A549 (cell line): ENCODE data around the gene WWC1. TPM values are rescaled to one million over a fixed set of nuclear protein-coding genes. Genes with fewer than 3 reads are reported as not detected.

ENCODE experiments used
- ATAC-seq, 2 experiments: fragments of 200-7000 bp in 1 of 2; fragments of >200 bp in 1 of 2; cut with Nextera tagmentation in 1 of 2; cut with Tn5 transposase in 1 of 2; 3 replicates each; pipeline versions ENCODE4 v1.8.0 to v1.9.1; 2018 to 2020; ENCODE audit warnings: mild to moderate bottlenecking in 1 of 2, moderate library complexity in 1 of 2
- CTCF ChIA-PET: fragments of 300-600 bp; sonication (Branson Sonifier 250); formaldehyde crosslinking; extraction: SDS; loops from one replicate; lab custom pipeline; 2021; ENCODE audit warnings: antibody characterized with exemption, inconsistent platforms; lab: Yijun Ruan, JAX
- POLR2A ChIA-PET: fragments of 350-600 bp; formaldehyde crosslinking; extraction: SDS; loops from one replicate; lab custom pipeline; 2021; ENCODE audit warnings: antibody characterized with exemption, inconsistent platforms; lab: Yijun Ruan, JAX
- DNase-seq, 2 experiments: peaks; one replicate each; pipeline versions ENCODE4 v3.0.0 to v3.0.0-alpha.2; 2011 to 2016; ENCODE audit warnings: low read depth in 1 of 2, low spot score in 1 of 2
- FAIRE-seq: peaks from 2 replicates; lab custom pipeline; 2011; peaks lifted over from hg19 to GRCh38; lab: Jason Lieb, UNC
- H3K27ac ChIP-seq, 2 experiments: fragments of >200 bp; sonication (Bioruptor Twin); formaldehyde crosslinking; 3 replicates each; pipeline ENCODE4 v1.5.1; 2016 to 2017
- H3K4me1 ChIP-seq: fragments of >200 bp; sonication (Bioruptor Twin); formaldehyde crosslinking; 3 replicates; pipeline ENCODE4 v1.6.1; 2016
- H3K4me2 ChIP-seq: fragments of >200 bp; sonication (Bioruptor Twin); formaldehyde crosslinking; 3 replicates; pipeline ENCODE4 v1.6.1; 2016
- H3K4me3 ChIP-seq: fragments of >200 bp; sonication (Bioruptor Twin); formaldehyde crosslinking; 3 replicates; pipeline ENCODE4 v1.5.1; 2016
- H3K9me3 ChIP-seq: fragments of >200 bp; sonication (Bioruptor Twin); formaldehyde crosslinking; 3 replicates; pipeline ENCODE4 v1.6.1; 2016
- ATOH8 ChIP-seq: fragments of 250-450 bp; sonication (Bioruptor Pico); IDR thresholded peaks from 2 replicates; pipeline ENCODE4 v1.5.0; 2020; ENCODE audit warnings: low read depth, mild to moderate bottlenecking, moderate library complexity
- CEBPB ChIP-seq, 2 experiments: fragments of >200 bp in 1 of 2; sonication (Bioruptor Twin) in 1 of 2; formaldehyde crosslinking in 1 of 2; IDR thresholded peaks; 2 replicates each; pipeline ENCODE4 v1.6.1; 2012 to 2016
- CHD2 ChIP-seq: fragments of 150-350 bp; IDR thresholded peaks from 2 replicates; pipeline ENCODE4 v1.6.1; 2014; ENCODE audit warnings: low read length; ENCODE audit not compliant: partially characterized antibody
- EP300 ChIP-seq, 2 experiments: fragments of >200 bp; sonication (Bioruptor Twin); formaldehyde crosslinking; IDR thresholded peaks; 2 replicates in 1 of 2; 3 replicates in 1 of 2; pipeline ENCODE4 v1.6.1; 2016 to 2017
- ESRRA ChIP-seq: fragments of 150-350 bp; IDR thresholded peaks from 2 replicates; pipeline ENCODE4 v1.6.1; 2014; ENCODE audit warnings: mild to moderate bottlenecking, low read length, borderline replicate concordance
- FOSL2 ChIP-seq, 2 experiments: fragments of 450-650 bp in 1 of 2; fragments of >200 bp in 1 of 2; sonication (Bioruptor Twin) in 1 of 2; formaldehyde crosslinking; IDR thresholded peaks; 2 replicates each; pipeline versions ENCODE4 v1.5.0 to v1.6.1; 2016 to 2020; ENCODE audit warnings: mild to moderate bottlenecking in 1 of 2, moderate library complexity in 1 of 2
- GATA3 ChIP-seq: IDR thresholded peaks from 2 replicates; pipeline ENCODE4 v1.6.1; 2012; ENCODE audit warnings: borderline replicate concordance
- HDAC2 ChIP-seq: fragments of 200-600 bp; sonication (generic); IDR thresholded peaks from 2 replicates; pipeline ENCODE4 v1.6.1; 2016
- HEYL ChIP-seq: fragments of 250-450 bp; sonication (Bioruptor Pico); IDR thresholded peaks from 2 replicates; pipeline ENCODE4 v1.8.0; 2021; ENCODE audit warnings: mild to moderate bottlenecking, moderate library complexity
- HOXB5 ChIP-seq: fragments of 250-450 bp; sonication (Bioruptor Pico); IDR thresholded peaks from 2 replicates; pipeline ENCODE4 v1.5.0; 2020; ENCODE audit warnings: mild to moderate bottlenecking, moderate library complexity
- JUN ChIP-seq, 2 experiments: fragments of >200 bp; sonication (Bioruptor Twin); formaldehyde crosslinking; IDR thresholded peaks; 2 replicates in 1 of 2; 3 replicates in 1 of 2; pipeline ENCODE4 v1.6.1; 2016 to 2017
- KDM1A ChIP-seq: fragments of 200-600 bp; sonication (generic); IDR thresholded peaks from 2 replicates; pipeline ENCODE4 v1.6.1; 2016; ENCODE audit warnings: low read depth, mild to moderate bottlenecking
- MAFK ChIP-seq: fragments of 450-650 bp; IDR thresholded peaks from 2 replicates; pipeline ENCODE4 v1.6.1; 2014; ENCODE audit not compliant: partially characterized antibody
- MAZ ChIP-seq: fragments of 150-350 bp; IDR thresholded peaks from 2 replicates; pipeline ENCODE4 v1.6.1; 2014; ENCODE audit warnings: antibody characterized with exemption, low read depth, low read length, borderline replicate concordance
- MYC ChIP-seq: IDR thresholded peaks from 2 replicates; pipeline ENCODE4 v1.6.1; 2012; ENCODE audit warnings: mild to moderate bottlenecking, inconsistent platforms, low read length, improper control_type of control experiment, borderline replicate concordance
- PHF8 ChIP-seq: fragments of 200-600 bp; sonication (generic); IDR thresholded peaks from 2 replicates; pipeline ENCODE4 v1.6.1; 2016; ENCODE audit warnings: low read depth, mild to moderate bottlenecking, antibody characterized with exemption, moderate library complexity, borderline replicate concordance
- RFX5 ChIP-seq: fragments of 450-650 bp; IDR thresholded peaks from 2 replicates; pipeline ENCODE4 v1.7.1; 2014; ENCODE audit warnings: antibody characterized with exemption, mild to moderate bottlenecking, moderate library complexity
- SMC3 ChIP-seq: fragments of >200 bp; sonication (Bioruptor Twin); formaldehyde crosslinking; IDR thresholded peaks from 3 replicates; pipeline ENCODE4 v1.6.1; 2018; ENCODE audit warnings: inconsistent platforms
- SREBF2 ChIP-seq: fragments of 450-650 bp; IDR thresholded peaks from 2 replicates; pipeline ENCODE4 v1.6.1; 2014; ENCODE audit warnings: mild to moderate bottlenecking, moderate library complexity
- TP53 ChIP-seq: fragments of 250-450 bp; sonication (Bioruptor Pico); IDR thresholded peaks from 2 replicates; pipeline ENCODE4 v1.5.0; 2021; ENCODE audit warnings: mild to moderate bottlenecking, moderate library complexity
- WGBS: methylation state at CpG from one replicate; pipeline ENCODE4 v1.1.6; 2017; ENCODE audit errors: missing lambda C conversion rate; 5-methylcytosine and 5-hydroxymethylcytosine counted together
- polyA plus RNA-seq, 4 experiments: library from polyadenylated mRNA; depleted of rRNA in 3 of 4; stranded (reverse); fragments of >200 nt; fragmentation: RNase III in 1 of 4; extraction: RNeasy Plus Mini Kit Qiagen cat#74134 plus additional on column Dnase treatment in 1 of 4; gene quantifications; 2 replicates in 3 of 4; 3 replicates in 1 of 4; pipeline ENCODE4 v1.2.3, GENCODE V29; 2011 to 2017
- TF ChIP-seq, protein P1 (sequence below): IDR thresholded peaks from 2 replicates; pipeline ENCODE4 v1.6.1; 2012
- TF ChIP-seq, protein P2 (sequence below): fragments of >200 bp; sonication (Bioruptor Twin); formaldehyde crosslinking; IDR thresholded peaks from 3 replicates; pipeline ENCODE4 v1.5.1; 2016
- TF ChIP-seq, protein P3 (sequence below): IDR thresholded peaks from 2 replicates; pipeline ENCODE4 v1.6.1; 2012

The WWC1 gene
- polyA plus RNA-seq, 2 of the 4 experiments (the other 2 are of a cell fraction), result 88.5 to 98.1 TPM

- no peak for FAIRE-seq
- Histone ChIP-seq H3K27ac (peak overlapping the region; percentile 92 to 98), H3K4me1 (peaks cover 91% of the 10 kb centered on the region), H3K9me3 (no peaks in the 10 kb centered on the region), H3K4me2 (peak overlapping the region; percentile 90), H3K4me3 (no peak overlapping the region)
- DNase-seq, result no peak
- TF ChIP-seq EP300 (IDR thresholded peaks at IDR 0.05), result no peak
- TF ChIP-seq ATOH8 (CRISPR knock-in tag), result 0 out of 2 replicates have a peak, but pooled peaks have one; percentile 10
- no peak for TF ChIP-seq MYC
- TF ChIP-seq, protein P1, sequence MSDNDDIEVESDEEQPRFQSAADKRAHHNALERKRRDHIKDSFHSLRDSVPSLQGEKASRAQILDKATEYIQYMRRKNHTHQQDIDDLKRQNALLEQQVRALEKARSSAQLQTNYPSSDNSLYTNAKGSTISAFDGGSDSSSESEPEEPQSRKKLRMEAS, result peak; percentile 26; the same call in 1 of the 2 replicates
- 56% methylated on average over 11 of the region's 11 CpGs for WGBS
- POLR2A ChIA-PET, result interaction anchor here (0.6 to 0.7 kb wide), 2 partner anchors 26 to 890 kb away, joined by 4 read pairs; no protein-coding TSS in a partner anchor
- no peak for ATAC-seq
- CTCF ChIA-PET, result interaction anchor here (3.8 to 22.9 kb wide), 3 partner anchors 11 to 43 kb away, joined by 19 to 256 read pairs (median 53); partner anchors contain the start of gene WWC1
These were observed 21.3 kb downstream of the WWC1 start for GRCh38 chr5:168312606-168313295.

- Histone ChIP-seq H3K27ac (peak overlapping the region; percentile 92 to 98), H3K9me3 (no peaks in the 10 kb centered on the region), H3K4me1 (peaks cover 90% of the 10 kb centered on the region), H3K4me2 (peak overlapping the region; percentile 90), H3K4me3 (no peak overlapping the region)
- DNase-seq (no peak), FAIRE-seq (no peak), ATAC-seq (no peak)
- CTCF ChIA-PET, result interaction anchor here (1.1 to 22.9 kb wide), 6 partner anchors 8 to 99 kb away, joined by 3 to 256 read pairs (median 13); partner anchors contain the start of gene WWC1
- POLR2A ChIA-PET, result no interaction called here
- 78% methylated on average over 7 of the region's 7 CpGs for WGBS
- TF ChIP-seq HOXB5 (CRISPR knock-in tag) (0 out of 2 replicates have a peak, but pooled peaks have one; percentile 54), SMC3 (no peak)
These were observed 22.3 kb downstream of the WWC1 start for GRCh38 chr5:168313596-168314204.

DNA sequence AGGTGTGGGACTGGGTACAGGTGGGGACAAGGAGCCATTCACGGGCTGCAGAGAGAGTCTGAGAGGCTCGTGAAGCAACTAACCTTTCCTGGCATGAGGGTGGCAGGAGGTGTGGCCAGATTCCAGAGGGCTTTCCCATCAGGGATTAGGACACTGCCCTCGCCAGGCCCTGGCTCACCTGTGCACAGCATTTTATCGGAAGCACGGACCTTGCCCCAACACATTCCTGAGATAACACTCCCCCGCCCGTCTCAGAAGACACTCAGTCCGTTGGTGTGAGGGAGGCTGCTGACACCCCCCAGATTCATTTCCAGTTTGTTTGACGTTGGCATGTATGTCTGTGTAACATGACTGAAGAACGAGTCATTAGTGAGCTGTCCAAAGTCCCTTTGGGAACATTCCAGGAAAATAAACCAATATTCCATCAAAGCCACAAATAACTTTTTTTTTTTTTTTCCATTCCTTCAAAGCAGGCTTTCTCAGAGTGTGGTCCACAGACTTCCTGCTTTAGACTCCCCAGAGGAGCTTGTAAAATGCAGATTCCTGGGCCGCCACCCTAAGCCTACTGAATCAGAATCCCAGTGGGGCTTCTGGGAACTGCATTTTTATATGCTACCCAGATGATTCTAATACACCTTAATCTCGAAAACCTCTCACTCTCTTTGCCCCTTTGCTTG lies 23.4 kb downstream of the WWC1 start:
- DNase-seq (peak; percentile 76 to 98), ATAC-seq (peak; percentile 77), FAIRE-seq (peak; percentile 95)
- ChIA-PET POLR2A (interaction anchor here (0.8 to 4.5 kb wide), 3 partner anchors 13 to 23 kb away, joined by 3 to 24 read pairs (median 4); partner anchors contain the start of gene WWC1), CTCF (interaction anchor here (0.6 to 22.9 kb wide), 12 partner anchors 9 to 309 kb away, joined by 3 to 256 read pairs (median 5); partner anchors contain the start of gene WWC1)
- H3K4me1 ChIP-seq, result peaks cover 89% of the 10 kb centered on the region
- H3K27ac ChIP-seq, result peak overlapping the region; percentile 92 to 98
- no peaks in the 10 kb centered on the region for H3K9me3 ChIP-seq
- peak overlapping the region; percentile 4; the same call in 1 of the 3 replicates for H3K4me3 ChIP-seq
- 3% methylated on average over 12 of the region's 12 CpGs for WGBS
- peak overlapping the region; percentile 90 for H3K4me2 ChIP-seq
- TF ChIP-seq CEBPB (IDR thresholded peaks at IDR 0.05), result peak; percentile 60 to 87; a peak in 3 of 4 replicates
- TF ChIP-seq GATA3, result peak; percentile 98
- TF ChIP-seq, protein P2, sequence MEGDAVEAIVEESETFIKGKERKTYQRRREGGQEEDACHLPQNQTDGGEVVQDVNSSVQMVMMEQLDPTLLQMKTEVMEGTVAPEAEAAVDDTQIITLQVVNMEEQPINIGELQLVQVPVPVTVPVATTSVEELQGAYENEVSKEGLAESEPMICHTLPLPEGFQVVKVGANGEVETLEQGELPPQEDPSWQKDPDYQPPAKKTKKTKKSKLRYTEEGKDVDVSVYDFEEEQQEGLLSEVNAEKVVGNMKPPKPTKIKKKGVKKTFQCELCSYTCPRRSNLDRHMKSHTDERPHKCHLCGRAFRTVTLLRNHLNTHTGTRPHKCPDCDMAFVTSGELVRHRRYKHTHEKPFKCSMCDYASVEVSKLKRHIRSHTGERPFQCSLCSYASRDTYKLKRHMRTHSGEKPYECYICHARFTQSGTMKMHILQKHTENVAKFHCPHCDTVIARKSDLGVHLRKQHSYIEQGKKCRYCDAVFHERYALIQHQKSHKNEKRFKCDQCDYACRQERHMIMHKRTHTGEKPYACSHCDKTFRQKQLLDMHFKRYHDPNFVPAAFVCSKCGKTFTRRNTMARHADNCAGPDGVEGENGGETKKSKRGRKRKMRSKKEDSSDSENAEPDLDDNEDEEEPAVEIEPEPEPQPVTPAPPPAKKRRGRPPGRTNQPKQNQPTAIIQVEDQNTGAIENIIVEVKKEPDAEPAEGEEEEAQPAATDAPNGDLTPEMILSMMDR, result peak; percentile 14; the same call in 1 of the 3 replicates
- no peak for TF ChIP-seq SREBF2
- TF ChIP-seq KDM1A, result 0 out of 2 replicates have a peak, but pooled peaks have one; percentile 16
- TF ChIP-seq MAZ, result no peak
- TF ChIP-seq ESRRA, result 0 out of 2 replicates have a peak, but pooled peaks have one; percentile 51
- TF ChIP-seq MAFK, result peak; percentile 9
- TF ChIP-seq SMC3, result peak; percentile 60
- TF ChIP-seq CHD2, result no peak
- TF ChIP-seq, protein P3, sequence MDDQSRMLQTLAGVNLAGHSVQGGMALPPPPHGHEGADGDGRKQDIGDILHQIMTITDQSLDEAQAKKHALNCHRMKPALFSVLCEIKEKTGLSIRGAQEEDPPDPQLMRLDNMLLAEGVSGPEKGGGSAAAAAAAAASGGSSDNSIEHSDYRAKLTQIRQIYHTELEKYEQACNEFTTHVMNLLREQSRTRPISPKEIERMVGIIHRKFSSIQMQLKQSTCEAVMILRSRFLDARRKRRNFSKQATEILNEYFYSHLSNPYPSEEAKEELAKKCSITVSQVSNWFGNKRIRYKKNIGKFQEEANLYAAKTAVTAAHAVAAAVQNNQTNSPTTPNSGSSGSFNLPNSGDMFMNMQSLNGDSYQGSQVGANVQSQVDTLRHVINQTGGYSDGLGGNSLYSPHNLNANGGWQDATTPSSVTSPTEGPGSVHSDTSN, result peak; percentile 74
- peak; percentile 99 for TF ChIP-seq JUN (IDR thresholded peaks at IDR 0.05)
- TF ChIP-seq HOXB5 (CRISPR knock-in tag), result peak; percentile 45; the same call in 1 of the 2 replicates
- no peak for TF ChIP-seq HDAC2
- no peak for TF ChIP-seq TP53 (CRISPR knock-in tag)
- TF ChIP-seq FOSL2 (IDR thresholded peaks at IDR 0.05), result peak; percentile 94
- peak; percentile 95 for TF ChIP-seq FOSL2 (CRISPR knock-in tag; IDR thresholded peaks at IDR 0.05)
- TF ChIP-seq RFX5, result no peak
- TF ChIP-seq PHF8, result no peak
- TF ChIP-seq, protein P1, result peak; percentile 85; the same call in 1 of the 2 replicates
- 0 out of 2 replicates have a peak, but pooled peaks have one; percentile 31 for TF ChIP-seq HEYL (CRISPR knock-in tag)
